Right atrium auricular region (tissue), 2 donors: ENCODE measurements around the gene DUS3L. TPM values are rescaled to one million over a fixed set of nuclear protein-coding genes. Genes with fewer than 3 reads are reported as not detected.
A peak's percentile ranks its signal among the peaks of the same experiment; 100 is the strongest.

Experiments used
- DNase-seq: peaks from one replicate; pipeline ENCODE4 v3.0.0-alpha.2; 2019; ENCODE audit warnings: low spot score
- H3K27ac ChIP-seq, 2 donors: fragments of 200-600 bp; sonication (generic); 1 replicate in 1 of 2; 2 replicates in 1 of 2; pipeline ENCODE4 v1.5.1; 2016 to 2019
- H3K27me3 ChIP-seq, 2 donors: fragments of 200-600 bp; sonication (generic); one replicate each; pipeline versions ENCODE4 v1.5.1 to v1.6.0; 2017 to 2019
- H3K36me3 ChIP-seq: fragments of 200-600 bp; sonication (generic); one replicate; pipeline ENCODE4 v1.5.1; 2016
- H3K4me1 ChIP-seq, 2 donors: fragments of 200-600 bp; sonication (generic); one replicate each; pipeline versions ENCODE4 v1.5.1 to v1.6.0; 2017 to 2019
- H3K4me3 ChIP-seq, 2 donors: fragments of 200-600 bp; sonication (generic); 1 replicate in 1 of 2; 2 replicates in 1 of 2; pipeline ENCODE4 v1.5.1; 2017 to 2019; ENCODE audit warnings: mild to moderate bottlenecking in 1 of 2, moderate library complexity in 1 of 2
- H3K9me3 ChIP-seq, 2 donors: fragments of 200-600 bp; sonication (generic); one replicate each; pipeline ENCODE4 v1.5.1; 2019
- total RNA-seq, 2 donors: library from RNA; depleted of rRNA; stranded (reverse); fragments of >200 nt; gene quantifications; one replicate each; pipeline ENCODE4 v1.1.0, GENCODE V29; 2016
- TF ChIP-seq, protein P1 (sequence below), 2 donors: fragments of 200-600 bp; sonication (generic); IDR thresholded peaks; one replicate each; pipeline ENCODE4 v1.5.1; 2019; ENCODE audit warnings: antibody characterized with exemption in 2 of 2

Gene DUS3L
- total RNA-seq, 2 donors from 2014 or later, result 12.1 to 24.8 TPM

DNA sequence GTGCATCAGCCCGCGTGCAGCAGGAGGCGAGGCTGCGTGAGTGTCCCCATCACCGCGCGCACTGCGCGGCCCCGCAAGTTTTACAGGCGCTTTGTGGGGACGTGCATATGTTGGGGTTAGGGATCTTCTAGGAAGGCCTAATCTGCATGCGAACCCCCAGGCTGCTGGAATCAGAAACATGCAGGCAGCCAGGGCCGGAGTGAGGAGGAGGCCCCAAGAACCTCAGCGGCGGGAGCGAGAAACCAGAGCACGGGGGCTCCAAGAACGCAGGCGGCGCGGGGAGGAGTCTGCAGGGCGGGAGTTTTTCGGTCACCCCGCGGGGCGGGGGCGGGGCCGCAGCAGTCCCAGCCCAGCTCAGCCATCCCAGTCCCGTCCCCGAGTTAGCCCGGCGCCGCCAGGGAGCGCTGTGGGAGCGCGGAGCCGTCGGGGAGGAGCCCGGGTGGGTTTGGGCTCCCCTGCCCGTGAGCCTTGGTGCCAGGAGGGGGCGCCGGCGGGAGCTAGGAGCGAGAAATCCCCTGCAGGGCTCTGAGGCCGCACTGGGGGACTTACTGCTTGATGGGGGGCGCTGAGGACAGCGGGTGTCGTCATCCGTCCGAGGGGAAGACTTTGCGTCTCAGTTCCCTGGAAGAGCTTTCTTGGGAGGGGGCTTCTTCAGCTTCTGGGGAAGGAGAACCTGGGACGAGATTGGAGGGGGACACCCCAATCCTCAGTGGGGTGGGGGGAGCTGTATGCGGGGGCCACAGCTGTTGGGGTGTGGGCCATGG, 13.0 kb upstream of the DUS3L start:
- Histone ChIP-seq H3K9me3 (no peaks in the 10 kb centered on the region), H3K27ac (peak overlapping the region; percentile 67 to 71), H3K36me3 (no peaks in the 10 kb centered on the region), H3K27me3 (peaks cover 0 to 7% of the 10 kb centered on the region in 2 donors), H3K4me1 (peaks cover 0 to 35% of the 10 kb centered on the region in 2 donors), H3K4me3 (peak overlapping the region; percentile 15 to 56)
- DNase-seq, result peak; percentile 72
- TF ChIP-seq, protein P1, sequence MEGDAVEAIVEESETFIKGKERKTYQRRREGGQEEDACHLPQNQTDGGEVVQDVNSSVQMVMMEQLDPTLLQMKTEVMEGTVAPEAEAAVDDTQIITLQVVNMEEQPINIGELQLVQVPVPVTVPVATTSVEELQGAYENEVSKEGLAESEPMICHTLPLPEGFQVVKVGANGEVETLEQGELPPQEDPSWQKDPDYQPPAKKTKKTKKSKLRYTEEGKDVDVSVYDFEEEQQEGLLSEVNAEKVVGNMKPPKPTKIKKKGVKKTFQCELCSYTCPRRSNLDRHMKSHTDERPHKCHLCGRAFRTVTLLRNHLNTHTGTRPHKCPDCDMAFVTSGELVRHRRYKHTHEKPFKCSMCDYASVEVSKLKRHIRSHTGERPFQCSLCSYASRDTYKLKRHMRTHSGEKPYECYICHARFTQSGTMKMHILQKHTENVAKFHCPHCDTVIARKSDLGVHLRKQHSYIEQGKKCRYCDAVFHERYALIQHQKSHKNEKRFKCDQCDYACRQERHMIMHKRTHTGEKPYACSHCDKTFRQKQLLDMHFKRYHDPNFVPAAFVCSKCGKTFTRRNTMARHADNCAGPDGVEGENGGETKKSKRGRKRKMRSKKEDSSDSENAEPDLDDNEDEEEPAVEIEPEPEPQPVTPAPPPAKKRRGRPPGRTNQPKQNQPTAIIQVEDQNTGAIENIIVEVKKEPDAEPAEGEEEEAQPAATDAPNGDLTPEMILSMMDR (IDR thresholded peaks at IDR 0.05), result peak; percentile 85 to 90

DNA sequence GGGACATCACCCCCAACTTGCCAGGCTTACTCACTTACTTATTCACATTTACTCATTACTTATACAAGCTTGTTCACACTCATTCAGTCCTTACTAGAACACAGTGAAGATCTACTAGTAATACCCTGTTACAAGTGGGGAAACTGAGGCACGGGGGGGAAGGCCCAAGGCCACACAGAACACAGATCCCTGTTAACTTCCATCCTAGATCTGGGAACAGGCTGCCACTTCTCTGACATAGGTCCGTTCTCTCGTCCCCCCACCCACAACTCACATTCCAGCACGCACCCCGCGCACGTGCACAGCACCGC, 12.4 kb upstream of the DUS3L start:
- peaks cover 0 to 7% of the 10 kb centered on the region in 2 donors for H3K27me3 ChIP-seq
- H3K36me3 ChIP-seq, result no peaks in the 10 kb centered on the region
- peaks cover 0 to 39% of the 10 kb centered on the region in 2 donors for H3K4me1 ChIP-seq
- TF ChIP-seq, protein P1 (IDR thresholded peaks at IDR 0.05), result no peak
- no peaks in the 10 kb centered on the region for H3K9me3 ChIP-seq
- no peak for DNase-seq
- peak overlapping the region; percentile 15 to 56 for H3K4me3 ChIP-seq
- no peak overlapping the region for H3K27ac ChIP-seq

DNA sequence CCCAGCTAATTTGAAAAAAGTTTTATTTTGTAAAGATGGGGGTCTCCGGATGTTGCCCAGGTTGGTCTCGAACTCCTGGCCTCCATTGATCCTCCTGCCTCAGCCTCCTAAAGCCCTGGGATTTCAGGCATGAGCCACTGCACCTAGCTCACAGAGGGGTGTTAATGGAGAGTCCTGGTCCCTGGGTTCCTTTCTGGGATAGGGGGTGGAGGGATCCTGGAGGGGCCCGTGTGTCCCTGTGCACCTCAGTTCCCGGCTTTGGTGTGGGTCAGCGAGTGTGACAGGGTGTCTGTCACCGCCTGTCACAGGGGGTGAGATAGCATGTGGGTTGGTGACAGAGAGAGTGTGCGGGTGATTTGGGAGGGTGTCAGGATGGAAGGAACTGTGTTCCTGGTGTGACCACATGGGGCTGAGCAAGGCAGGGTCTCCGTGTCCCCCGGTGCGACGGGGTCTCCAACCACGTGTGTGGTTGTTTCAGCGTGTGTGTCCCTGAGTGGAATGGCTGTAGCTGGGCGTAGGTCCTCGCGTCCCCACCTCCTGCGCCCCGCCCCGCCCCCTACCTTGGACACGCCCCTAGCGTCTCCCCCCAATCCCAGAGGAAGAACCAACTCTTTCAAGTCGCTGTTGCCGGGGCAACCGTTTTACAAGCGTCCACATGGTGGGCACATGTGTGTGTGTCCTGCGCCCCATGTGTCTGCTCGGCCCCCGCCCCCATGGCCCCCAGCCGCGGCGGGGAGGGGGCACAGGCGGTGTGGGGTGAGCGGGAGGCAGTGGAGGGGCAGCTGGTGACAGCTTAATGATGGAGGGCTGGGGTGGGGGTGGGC, 11.0 kb upstream of the DUS3L start:
- Histone ChIP-seq H3K27me3 (peaks cover 0 to 7% of the 10 kb centered on the region in 2 donors), H3K27ac (no peak overlapping the region), H3K9me3 (no peaks in the 10 kb centered on the region), H3K4me3 (no peak overlapping the region), H3K4me1 (peaks cover 0 to 39% of the 10 kb centered on the region in 2 donors), H3K36me3 (no peaks in the 10 kb centered on the region)
- DNase-seq, result no peak
- TF ChIP-seq, protein P1 (IDR thresholded peaks at IDR 0.05), result no peak

DNA sequence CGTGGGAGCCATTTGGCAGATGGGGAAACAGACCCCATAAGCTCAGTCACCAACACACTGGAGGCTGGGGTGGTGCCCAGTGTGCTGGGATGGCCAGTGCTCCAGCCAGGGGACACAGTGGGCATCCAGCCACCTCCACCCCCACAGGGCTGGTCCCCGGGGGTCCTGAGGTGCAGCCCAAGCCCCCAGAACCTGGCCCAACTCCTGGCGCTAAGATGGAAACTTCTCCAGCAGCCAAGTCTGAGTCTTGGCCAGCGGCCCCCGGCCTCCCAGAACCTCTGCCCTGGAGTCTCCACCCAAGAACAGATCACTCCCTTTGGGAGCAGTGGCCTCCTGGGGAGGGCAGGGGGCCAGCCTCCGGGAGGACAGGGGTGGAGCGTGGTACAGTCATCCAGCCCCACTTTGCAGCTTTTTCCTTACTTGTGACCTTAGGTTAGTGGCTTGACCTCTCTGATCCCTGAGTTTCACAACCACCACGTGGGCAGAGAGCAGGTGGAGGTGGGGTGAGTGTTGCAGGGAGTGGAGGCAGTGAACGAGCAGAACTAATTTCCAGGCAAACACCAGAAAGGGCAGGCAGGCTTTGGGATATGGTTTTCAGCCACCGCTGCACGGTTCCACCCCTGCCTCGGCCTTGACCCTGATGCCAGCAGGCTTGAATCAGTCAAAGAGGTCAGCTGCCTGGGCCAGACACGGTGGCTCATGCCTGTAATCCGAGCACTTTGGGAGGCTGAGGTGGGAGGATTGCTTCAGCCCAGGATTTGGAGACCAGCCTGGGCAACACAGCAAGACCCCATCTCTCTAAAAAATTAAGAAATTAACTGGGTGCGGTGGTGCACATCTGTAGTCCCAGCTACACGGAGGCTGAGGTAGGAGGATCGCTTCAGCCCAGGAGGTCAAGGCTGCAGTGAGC, 9.7 kb upstream of the DUS3L start:
- Histone ChIP-seq H3K27ac (peak overlapping the region in 1 of 2 donors; percentile 63), H3K9me3 (no peaks in the 10 kb centered on the region), H3K4me1 (peaks cover 0 to 33% of the 10 kb centered on the region in 2 donors), H3K27me3 (peaks cover 0 to 7% of the 10 kb centered on the region in 2 donors), H3K4me3 (no peak overlapping the region), H3K36me3 (no peaks in the 10 kb centered on the region)
- DNase-seq, result no peak
- TF ChIP-seq, protein P1 (IDR thresholded peaks at IDR 0.05), result no peak
